GM12865 (cell line): ENCODE measurements around the gene ZNF141.
"Not testable (repeated sequence)": the region's sequence is repeated elsewhere in the genome, so short reads cannot be mapped to it uniquely, and the experiment has no call there.

Source experiments
- DNase-seq: peaks from one replicate; pipeline ENCODE4 v3.0.0; 2010; ENCODE audit warnings: low read depth
- H3K4me3 ChIP-seq: 2 replicates; pipeline ENCODE4 v1.5.1; 2011; ENCODE audit warnings: mild to moderate bottlenecking, low read depth, low read length, control low read depth
- CTCF ChIP-seq: IDR thresholded peaks from 2 replicates; pipeline ENCODE4 v1.5.1; 2011; ENCODE audit warnings: low read length, control low read depth, low read depth, inconsistent platforms; ENCODE audit not compliant: insufficient read depth; ENCODE audit errors: missing control alignments

The ZNF141 gene

GRCh38 chr4:337143-337931 lies at the start of gene ZNF141:
ZNF141 (plus strand) TSS chr4:337814; CDS start chr4:337984, 170 bp downstream.
- no peak for TF ChIP-seq CTCF
- DNase-seq: peak; percentile 99

GRCh38 chr4:288891-289290 lies 48.7 kb upstream of the ZNF141 start:
- TF ChIP-seq CTCF: no peak

More at GRCh38 chr4:337143-337931, at the start of gene ZNF141:
- peak within 1 kb of the TSS; percentile 85 for H3K4me3 ChIP-seq

GRCh38 chr4:294732-295131 lies 42.9 kb upstream of the ZNF141 start:
- DNase-seq: no peak
- TF ChIP-seq CTCF: no peak

More at GRCh38 chr4:288891-289290, 48.7 kb upstream of the ZNF141 start:
- no peak for DNase-seq
- H3K4me3 ChIP-seq: no peak overlapping the region

DNA sequence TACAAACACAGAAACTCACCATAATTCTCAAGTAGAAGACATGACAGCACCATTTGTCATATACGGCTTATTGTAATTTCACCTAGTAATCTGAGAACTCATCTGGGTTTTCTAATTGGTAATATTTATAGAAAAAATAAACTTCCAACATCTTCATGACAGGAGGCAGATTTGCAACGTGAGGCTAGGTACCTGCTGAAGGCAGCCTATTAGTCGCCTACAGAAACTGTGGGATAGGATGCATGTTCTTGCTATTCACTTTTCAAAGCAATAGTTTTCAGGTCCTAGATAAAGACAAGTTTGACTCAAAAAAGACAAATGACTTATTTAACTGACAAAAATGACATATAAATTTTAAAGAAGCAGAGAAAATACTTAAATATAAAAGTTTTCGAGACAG lies 35.2 kb upstream of the ZNF141 start:
- no peak for TF ChIP-seq CTCF
- H3K4me3 ChIP-seq: no peak overlapping the region
- no peak for DNase-seq

More at GRCh38 chr4:294732-295131, 42.9 kb upstream of the ZNF141 start:
- H3K4me3 ChIP-seq: no peak overlapping the region

GRCh38 chr4:304516-304915 lies 33.1 kb upstream of the ZNF141 start:
- not testable (repeated sequence) for DNase-seq, H3K4me3 ChIP-seq

DNA sequence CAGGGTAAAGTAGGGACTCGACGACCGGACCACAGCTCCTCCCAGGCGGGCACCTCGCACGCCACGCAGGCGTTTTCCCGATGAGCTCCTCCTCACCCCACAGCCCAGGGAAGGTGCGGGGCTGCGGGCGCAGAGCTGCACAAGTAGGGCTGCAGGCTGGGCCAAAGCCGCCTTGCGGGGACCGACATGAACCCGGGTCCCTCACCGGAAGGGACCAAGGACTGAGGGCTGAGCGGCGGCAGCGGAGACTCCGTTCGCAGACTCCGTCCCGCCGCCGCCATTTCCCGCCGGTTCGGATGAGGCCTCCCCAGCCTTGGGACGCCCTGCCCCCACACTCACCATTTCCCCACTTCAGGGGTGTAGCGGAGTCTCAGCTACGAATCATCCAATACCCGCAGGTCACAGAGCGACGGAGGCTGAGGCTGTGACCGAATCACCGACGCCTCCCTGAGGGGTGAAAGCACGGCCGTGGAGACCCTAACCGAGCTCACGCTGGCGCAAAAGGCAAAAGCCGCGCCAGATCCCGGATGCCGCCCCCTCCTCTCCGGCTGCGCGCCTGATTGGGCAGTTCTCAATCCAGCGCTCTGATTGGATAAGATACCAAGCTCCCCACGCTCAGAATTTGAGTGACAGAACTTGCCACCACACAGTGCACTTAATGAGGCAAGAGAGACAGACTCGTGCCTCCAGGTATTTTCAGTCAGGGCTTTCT lies 32.5 kb upstream of the ZNF141 start, which contains the start of gene ZNF732:
TSS of gene ZNF732 (minus strand) at position 506 of the 712 bp plus-strand sequence. CDS start at position 342, 164 bp downstream.
- DNase-seq: no peak
- no peak for TF ChIP-seq CTCF
- H3K4me3 ChIP-seq: no peak within 1 kb of the TSS

GRCh38 chr4:306551-306961 lies 31.1 kb upstream of the ZNF141 start:
- no peak overlapping the region for H3K4me3 ChIP-seq
- peak; percentile 55 for DNase-seq
- no peak for TF ChIP-seq CTCF
